DOHH2 (cell line): ENCODE data around the gene FHIP1A.

Source experiments
- H3F3A ChIP-seq: fragments of 200-600 bp; sonication (generic), shearing (Covaris generic); 2 replicates; pipeline ENCODE4 v1.6.0; 2016; ENCODE audit warnings: antibody characterized with exemption, mild to moderate bottlenecking; ENCODE audit not compliant: control insufficient read depth, insufficient read depth
- H3K27ac ChIP-seq: fragments of 200-600 bp; sonication (generic); 2 replicates; pipeline ENCODE4 v1.5.1; 2014; ENCODE audit warnings: low read depth, mild to moderate bottlenecking, low read length, moderate library complexity
- H3K27me3 ChIP-seq: fragments of 200-600 bp; sonication (generic); 2 replicates; pipeline ENCODE4 v1.6.1; 2014; ENCODE audit warnings: mild to moderate bottlenecking, low read length, mixed read lengths; ENCODE audit not compliant: control insufficient read depth
- H3K36me3 ChIP-seq: fragments of 200-600 bp; sonication (generic); 2 replicates; pipeline ENCODE4 v1.6.1; 2014; ENCODE audit warnings: mild to moderate bottlenecking, low read length, moderate library complexity, mixed read lengths; ENCODE audit not compliant: control insufficient read depth
- H3K4me1 ChIP-seq: fragments of 200-600 bp; sonication (generic); 2 replicates; pipeline ENCODE4 v1.6.1; 2014; ENCODE audit warnings: mild to moderate bottlenecking, low read length, mixed read lengths; ENCODE audit not compliant: control insufficient read depth
- H3K4me2 ChIP-seq: fragments of 200-600 bp; sonication (generic); 2 replicates; pipeline ENCODE4 v1.6.0; 2014; ENCODE audit warnings: mild to moderate bottlenecking, low read length, moderate library complexity
- H3K4me3 ChIP-seq: fragments of 200-600 bp; sonication (generic); 2 replicates; pipeline ENCODE4 v1.5.1; 2014; ENCODE audit warnings: mild to moderate bottlenecking, low read length, mixed read lengths
- H3K79me2 ChIP-seq: fragments of 200-600 bp; sonication (generic); 2 replicates; pipeline ENCODE4 v1.6.1; 2014; ENCODE audit warnings: mild to moderate bottlenecking, low read length, mixed read lengths; ENCODE audit not compliant: control insufficient read depth
- H3K9me2 ChIP-seq: fragments of 200-600 bp; sonication (generic); replicated peaks from 2 replicates; pipeline ENCODE4 v1.6.1; 2014; ENCODE audit warnings: mild to moderate bottlenecking, low read length, mixed read lengths; ENCODE audit not compliant: control insufficient read depth
- H3K9me3 ChIP-seq: fragments of 200-600 bp; sonication (generic); 2 replicates; pipeline ENCODE4 v1.6.1; 2014; ENCODE audit warnings: antibody characterized with exemption, low read length, mixed read lengths; ENCODE audit not compliant: control insufficient read depth, insufficient read depth
- H4K20me1 ChIP-seq: fragments of 200-600 bp; sonication (generic); 2 replicates; pipeline ENCODE4 v1.6.0; 2014; ENCODE audit warnings: low read depth, mild to moderate bottlenecking, antibody characterized with exemption, low read length, moderate library complexity; ENCODE audit not compliant: control insufficient read depth, insufficient read depth
- CTCF ChIP-seq: fragments of 200-600 bp; sonication (generic); IDR thresholded peaks from one replicate; pipeline ENCODE4 v1.5.1; 2014; ENCODE audit warnings: antibody characterized with exemption, mild to moderate bottlenecking, low read depth, low read length; ENCODE audit not compliant: poor library complexity, severe bottlenecking
- EZH2phosphoT487 ChIP-seq: fragments of 200-600 bp; sonication (generic); IDR thresholded peaks from 2 replicates; pipeline ENCODE4 v1.6.1; 2017; ENCODE audit warnings: borderline replicate concordance, mild to moderate bottlenecking, antibody characterized with exemption, low read length, moderate library complexity, mixed read lengths

The FHIP1A gene

GRCh38 chr4:151420250-151420807 lies 11.4 kb downstream of the FHIP1A start:
- H4K20me1 ChIP-seq = no peaks in the 10 kb centered on the region
- TF ChIP-seq CTCF = no peak
- TF ChIP-seq EZH2phosphoT487 = no peak
- H3K4me3 ChIP-seq = no peak overlapping the region
- no peaks in the 10 kb centered on the region for H3K9me2 ChIP-seq
- H3K4me2 ChIP-seq = no peak overlapping the region
- no peaks in the 10 kb centered on the region for H3K4me1 ChIP-seq
- H3K79me2 ChIP-seq = no peaks in the 10 kb centered on the region
- no peak overlapping the region for H3K27ac ChIP-seq
- H3K27me3 ChIP-seq = no peaks in the 10 kb centered on the region
- no peaks in the 10 kb centered on the region for H3K9me3 ChIP-seq
- H3F3A ChIP-seq = no peaks in the 10 kb centered on the region
- no peaks in the 10 kb centered on the region for H3K36me3 ChIP-seq

GRCh38 chr4:151422854-151423253 lies 13.9 kb downstream of the FHIP1A start:
- H3K27ac ChIP-seq = no peak overlapping the region
- H3K4me1 ChIP-seq = no peaks in the 10 kb centered on the region
- no peaks in the 10 kb centered on the region for H3F3A ChIP-seq
- no peaks in the 10 kb centered on the region for H3K36me3 ChIP-seq
- H3K4me3 ChIP-seq = no peak overlapping the region
- no peak for TF ChIP-seq CTCF
- no peak for TF ChIP-seq EZH2phosphoT487
- H3K27me3 ChIP-seq = no peaks in the 10 kb centered on the region
- no peaks in the 10 kb centered on the region for H3K9me3 ChIP-seq
- H3K4me2 ChIP-seq = no peak overlapping the region
- no peaks in the 10 kb centered on the region for H4K20me1 ChIP-seq
- H3K79me2 ChIP-seq = no peaks in the 10 kb centered on the region
- no peaks in the 10 kb centered on the region for H3K9me2 ChIP-seq

GRCh38 chr4:151426513-151426912 lies 17.5 kb downstream of the FHIP1A start:
- Histone ChIP-seq H3K36me3 (no peaks in the 10 kb centered on the region), H4K20me1 (no peaks in the 10 kb centered on the region), H3K27ac (no peak overlapping the region), H3K27me3 (no peaks in the 10 kb centered on the region), H3K4me2 (no peak overlapping the region), H3K9me3 (no peaks in the 10 kb centered on the region), H3K9me2 (no peaks in the 10 kb centered on the region), H3K79me2 (no peaks in the 10 kb centered on the region), H3K4me1 (no peaks in the 10 kb centered on the region), H3F3A (no peaks in the 10 kb centered on the region), H3K4me3 (no peak overlapping the region)
- TF ChIP-seq EZH2phosphoT487 = no peak
- TF ChIP-seq CTCF = no peak

GRCh38 chr4:151427266-151427665 lies 18.3 kb downstream of the FHIP1A start:
- Histone ChIP-seq H3K36me3 (no peaks in the 10 kb centered on the region), H3K4me2 (no peak overlapping the region), H3K27ac (no peak overlapping the region), H3K9me2 (no peaks in the 10 kb centered on the region), H3K27me3 (no peaks in the 10 kb centered on the region), H4K20me1 (no peaks in the 10 kb centered on the region), H3K4me1 (no peaks in the 10 kb centered on the region), H3F3A (no peaks in the 10 kb centered on the region), H3K79me2 (no peaks in the 10 kb centered on the region), H3K4me3 (no peak overlapping the region), H3K9me3 (no peaks in the 10 kb centered on the region)
- TF ChIP-seq CTCF (no peak), EZH2phosphoT487 (no peak)
